GM23338 (cell line): Measurements from ENCODE around the gene ABR. TPM values are rescaled to one million over a fixed set of nuclear protein-coding genes. Genes with fewer than 3 reads are reported as not detected.

Source experiments
- ATAC-seq: fragments of 200-7000 bp; cut with Tn5 transposase; 3 replicates; pipeline ENCODE4 v1.9.1; 2020
- DNase-seq: peaks from one replicate; pipeline ENCODE4 v3.0.0-alpha.2; 2015; ENCODE audit warnings: low spot score
- H2AFZ ChIP-seq: fragments of 200-600 bp; sonication (generic); 2 replicates; pipeline ENCODE4 v1.8.0; 2016; ENCODE audit warnings: antibody characterized with exemption, mild to moderate bottlenecking, moderate library complexity
- H3F3A ChIP-seq: fragments of 200-600 bp; sonication (generic); replicated peaks from 2 replicates; pipeline ENCODE4 v1.8.0; 2017; ENCODE audit warnings: antibody characterized with exemption, mixed run types, low read depth
- H3K27ac ChIP-seq: fragments of 200-600 bp; sonication (generic); 2 replicates; pipeline ENCODE4 v1.6.1; 2016; ENCODE audit warnings: low read depth
- H3K27me3 ChIP-seq: fragments of 200-600 bp; sonication (generic); 2 replicates; pipeline ENCODE4 v1.8.0; 2016; ENCODE audit warnings: mild to moderate bottlenecking, mixed run types, moderate library complexity; ENCODE audit not compliant: insufficient read depth
- H3K36me3 ChIP-seq: fragments of 200-600 bp; sonication (generic); 2 replicates; pipeline ENCODE4 v1.8.0; 2016; ENCODE audit warnings: mild to moderate bottlenecking; ENCODE audit not compliant: insufficient read depth
- H3K4me1 ChIP-seq: fragments of 200-600 bp; sonication (generic); 2 replicates; pipeline ENCODE4 v1.8.0; 2016; ENCODE audit warnings: mild to moderate bottlenecking, moderate library complexity; ENCODE audit not compliant: insufficient read depth
- H3K4me2 ChIP-seq: fragments of 200-600 bp; sonication (generic); 2 replicates; pipeline ENCODE4 v1.7.1; 2017; ENCODE audit warnings: mixed run types
- H3K4me3 ChIP-seq: fragments of 200-600 bp; sonication (generic); 2 replicates; pipeline ENCODE4 v1.6.1; 2016; ENCODE audit warnings: mixed run types
- H3K79me2 ChIP-seq: fragments of 200-600 bp; sonication (generic); replicated peaks from 2 replicates; pipeline ENCODE4 v1.8.0; 2017; ENCODE audit warnings: mild to moderate bottlenecking; ENCODE audit not compliant: insufficient read depth
- H3K9me2 ChIP-seq: fragments of 200-600 bp; sonication (generic); 2 replicates; pipeline ENCODE4 v1.8.0; 2017; ENCODE audit not compliant: insufficient read depth
- H4K20me1 ChIP-seq: fragments of 200-600 bp; sonication (generic); replicated peaks from 2 replicates; pipeline ENCODE4 v1.8.0; 2017; ENCODE audit warnings: mild to moderate bottlenecking; ENCODE audit not compliant: insufficient read depth
- H3K27ac Mint-ChIP-seq: 2 replicates; pipeline ENCODE4 v1.8.0; 2020; ENCODE audit warnings: inconsistent platforms, mild to moderate bottlenecking, moderate library complexity, mixed read lengths
- H3K27me3 Mint-ChIP-seq: 3 replicates; pipeline ENCODE4 v1.8.0; 2022; ENCODE audit warnings: low read depth, mild to moderate bottlenecking, moderate library complexity, mixed read lengths, inconsistent platforms; ENCODE audit not compliant: insufficient read depth, poor library complexity
- H3K36me3 Mint-ChIP-seq: 3 replicates; pipeline ENCODE4 v1.8.0; 2021; ENCODE audit warnings: low read depth, mild to moderate bottlenecking, inconsistent platforms, moderate library complexity, mixed read lengths
- H3K4me1 Mint-ChIP-seq: 3 replicates; pipeline ENCODE4 v1.8.0; 2020; ENCODE audit warnings: mild to moderate bottlenecking, inconsistent platforms, mixed read lengths
- H3K4me3 Mint-ChIP-seq: 3 replicates; pipeline ENCODE4 v1.8.0; 2021; ENCODE audit warnings: moderate library complexity, mild to moderate bottlenecking, inconsistent platforms, mixed read lengths
- H3K9me3 Mint-ChIP-seq: 3 replicates; pipeline ENCODE4 v1.8.0; 2020; ENCODE audit warnings: moderate library complexity, mild to moderate bottlenecking, inconsistent platforms, mixed read lengths
- CREB1 ChIP-seq: fragments of 250-450 bp; sonication (Bioruptor Pico); IDR thresholded peaks from 2 replicates; pipeline ENCODE4 v1.5.0; 2020; ENCODE audit warnings: low read depth, mild to moderate bottlenecking, moderate library complexity
- CTCF ChIP-seq, 2 experiments: fragments of 200-600 bp in 1 of 2; sonication (generic) in 1 of 2; conservative IDR thresholded peaks; 2 replicates each; pipeline versions ENCODE4 v1.5.1 to v1.6.1; 2016 to 2017; ENCODE audit warnings: antibody characterized with exemption in 2 of 2, low read depth in 2 of 2, mild to moderate bottlenecking in 2 of 2, moderate library complexity in 1 of 2
- EZH2 ChIP-seq: fragments of 200-600 bp; sonication (generic); IDR thresholded peaks from one replicate; pipeline ENCODE4 v1.8.0; 2017; ENCODE audit warnings: antibody characterized with exemption, mild to moderate bottlenecking, low read depth; ENCODE audit not compliant: unreplicated experiment
- EZH2phosphoT487 ChIP-seq: fragments of 200-600 bp; sonication (generic); IDR thresholded peaks from one replicate; pipeline ENCODE4 v1.8.1; 2018; ENCODE audit warnings: antibody characterized with exemption; ENCODE audit not compliant: unreplicated experiment
- JUNB ChIP-seq: IDR thresholded peaks from one replicate; pipeline ENCODE4 v1.6.1; 2016; ENCODE audit warnings: antibody characterized with exemption; ENCODE audit not compliant: unreplicated experiment
- NANOG ChIP-seq: IDR thresholded peaks from 2 replicates; pipeline ENCODE4 v1.6.1; 2016; ENCODE audit warnings: antibody characterized with exemption, borderline replicate concordance
- REST ChIP-seq: IDR thresholded peaks from one replicate; pipeline ENCODE4 v1.6.1; 2018; ENCODE audit warnings: antibody characterized with exemption; ENCODE audit not compliant: unreplicated experiment
- STAT1 ChIP-seq: IDR thresholded peaks from one replicate; pipeline ENCODE4 v1.6.1; 2016; ENCODE audit warnings: antibody characterized with exemption; ENCODE audit not compliant: unreplicated experiment
- ZNF114 ChIP-seq: fragments of 250-450 bp; sonication (Bioruptor Pico); IDR thresholded peaks from 2 replicates; pipeline ENCODE4 v1.5.0; 2020; ENCODE audit warnings: mild to moderate bottlenecking, moderate library complexity
- ZNF331 ChIP-seq: fragments of 250-450 bp; sonication (Bioruptor Pico); IDR thresholded peaks from 2 replicates; pipeline ENCODE4 v1.5.0; 2020; ENCODE audit warnings: low read depth, mild to moderate bottlenecking, moderate library complexity
- polyA plus RNA-seq: library from polyadenylated mRNA; unstranded; fragments of >200 nt; fragmentation: Nextera tagmentation; extraction: Ambion mirVana; gene quantifications from 2 replicates; pipeline ENCODE4 v1.2.1, GENCODE V29; 2016
- total RNA-seq: library from RNA; depleted of rRNA; stranded (reverse); fragments of >200 nt; shearing (Covaris generic); gene quantifications from 2 replicates; pipeline ENCODE4 v1.2.3, GENCODE V29; 2014

Gene ABR
- total and polyA plus RNA-seq, 2 experiments from 2014 or later: 15.0 to 27.7 TPM

GRCh38 chr17:1223662-1224061 is 43.9 kb upstream of the ABR start (continued):
- no peak for TF ChIP-seq REST

GRCh38 chr17:1222321-1222720 is 42.5 kb upstream of the ABR start:
- no peaks in the 10 kb centered on the region for H3K9me3 Mint-ChIP-seq
- no peak for ATAC-seq
- Histone ChIP-seq H3K27me3 (peaks cover 28% of the 10 kb centered on the region), H2AFZ (no peak overlapping the region), H3K4me1 (0 out of 2 replicates have a peak, but pooled peaks cover under 1% of the 10 kb centered on the region), H4K20me1 (no peaks in the 10 kb centered on the region; the same call in 1 of the 2 replicates), H3F3A (peaks cover 5% of the 10 kb centered on the region; the same call in 1 of the 2 replicates), H3K27ac (no peak overlapping the region), H3K4me3 (no peak overlapping the region), H3K79me2 (no peaks in the 10 kb centered on the region), H3K9me2 (no peaks in the 10 kb centered on the region), H3K36me3 (no peaks in the 10 kb centered on the region), H3K4me2 (no peak overlapping the region)
- no peak overlapping the region for H3K4me3 Mint-ChIP-seq
- no peak for DNase-seq
- no peak for TF ChIP-seq STAT1
- TF ChIP-seq NANOG: no peak
- no peaks in the 10 kb centered on the region for H3K36me3 Mint-ChIP-seq
- H3K27ac Mint-ChIP-seq: no peak overlapping the region
- H3K4me1 Mint-ChIP-seq: no peaks in the 10 kb centered on the region
- H3K27me3 Mint-ChIP-seq: peaks cover 18% of the 10 kb centered on the region

- peaks cover 16% of the 10 kb centered on the region for H3K27me3 ChIP-seq
- no peaks in the 10 kb centered on the region for H3K79me2 ChIP-seq
- no peaks in the 10 kb centered on the region for H3K9me2 ChIP-seq
- Mint-ChIP-seq H3K4me3 (no peak overlapping the region), H3K9me3 (no peaks in the 10 kb centered on the region), H3K36me3 (no peaks in the 10 kb centered on the region), H3K27me3 (peaks cover 10% of the 10 kb centered on the region), H3K4me1 (peaks cover 7% of the 10 kb centered on the region; the same call in 1 of the 3 replicates), H3K27ac (no peak overlapping the region)
- H3K27ac ChIP-seq: no peak overlapping the region
- H3K4me1 ChIP-seq: 0 out of 2 replicates have a peak, but pooled peaks cover 4% of the 10 kb centered on the region
- H4K20me1 ChIP-seq: no peaks in the 10 kb centered on the region; the same call in 1 of the 2 replicates
- no peak for DNase-seq
- H3F3A ChIP-seq: peaks cover 1% of the 10 kb centered on the region; the same call in 1 of the 2 replicates
- H3K36me3 ChIP-seq: no peaks in the 10 kb centered on the region
- no peak overlapping the region for H3K4me2 ChIP-seq
- H3K4me3 ChIP-seq: no peak overlapping the region
- no peak for ATAC-seq
- no peak overlapping the region for H2AFZ ChIP-seq
- TF ChIP-seq ZNF331 (no peak), EZH2phosphoT487 (no peak), JUNB (no peak), CTCF (conservative IDR thresholded peaks at IDR 0.05; ENCODE audit: low read depth in 2 of 2) (no peak), STAT1 (no peak), CREB1 (CRISPR knock-in tag) (no peak), EZH2 (no peak), ZNF114 (CRISPR knock-in tag) (no peak)
These were observed 41.4 kb upstream of the ABR start for GRCh38 chr17:1221209-1221608.
